ENCODE data around the gene EXTL2.

DNA sequence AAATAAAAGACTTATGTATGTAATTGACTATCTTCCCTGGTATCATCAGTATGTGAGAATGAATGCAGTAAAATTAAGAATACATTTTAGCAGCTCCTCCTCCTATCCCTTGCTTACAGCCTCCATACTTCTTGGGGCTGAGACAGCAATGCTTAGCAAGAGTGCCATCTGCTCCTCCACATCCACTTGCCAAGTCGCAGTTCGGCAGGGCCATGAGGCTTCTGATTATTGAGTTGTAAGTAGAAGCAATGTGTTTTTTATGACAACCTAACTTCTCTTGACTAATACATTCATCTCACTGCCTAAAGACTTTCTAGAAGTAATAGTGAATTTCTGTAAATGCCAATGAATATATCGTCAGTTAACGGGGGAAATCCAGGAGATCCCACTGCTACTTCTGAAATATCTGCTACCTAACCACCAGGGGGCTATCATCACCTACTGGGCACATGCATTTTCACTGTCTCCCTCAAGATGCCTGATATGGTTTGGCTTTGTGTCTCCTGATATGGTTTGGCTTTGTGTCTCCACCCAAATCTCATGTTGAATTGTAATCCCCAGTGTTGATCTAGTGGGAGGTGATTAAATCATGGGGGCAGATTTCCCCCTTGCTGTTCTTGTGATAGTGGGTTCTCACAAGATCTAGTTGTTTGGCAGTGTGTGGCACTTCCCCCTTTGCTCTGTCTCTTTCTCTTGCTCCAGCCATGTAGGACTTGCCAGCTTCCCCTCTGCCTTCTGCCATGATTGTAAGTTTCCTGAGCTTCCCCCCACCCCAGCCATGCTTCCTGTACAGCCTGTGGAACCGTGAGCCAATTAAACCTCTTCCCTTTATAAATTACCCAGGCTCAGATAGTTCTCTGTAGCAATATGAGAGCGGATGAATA is 59.6 kb downstream of the EXTL2 start:
- TF ChIP-seq, protein P1, sequence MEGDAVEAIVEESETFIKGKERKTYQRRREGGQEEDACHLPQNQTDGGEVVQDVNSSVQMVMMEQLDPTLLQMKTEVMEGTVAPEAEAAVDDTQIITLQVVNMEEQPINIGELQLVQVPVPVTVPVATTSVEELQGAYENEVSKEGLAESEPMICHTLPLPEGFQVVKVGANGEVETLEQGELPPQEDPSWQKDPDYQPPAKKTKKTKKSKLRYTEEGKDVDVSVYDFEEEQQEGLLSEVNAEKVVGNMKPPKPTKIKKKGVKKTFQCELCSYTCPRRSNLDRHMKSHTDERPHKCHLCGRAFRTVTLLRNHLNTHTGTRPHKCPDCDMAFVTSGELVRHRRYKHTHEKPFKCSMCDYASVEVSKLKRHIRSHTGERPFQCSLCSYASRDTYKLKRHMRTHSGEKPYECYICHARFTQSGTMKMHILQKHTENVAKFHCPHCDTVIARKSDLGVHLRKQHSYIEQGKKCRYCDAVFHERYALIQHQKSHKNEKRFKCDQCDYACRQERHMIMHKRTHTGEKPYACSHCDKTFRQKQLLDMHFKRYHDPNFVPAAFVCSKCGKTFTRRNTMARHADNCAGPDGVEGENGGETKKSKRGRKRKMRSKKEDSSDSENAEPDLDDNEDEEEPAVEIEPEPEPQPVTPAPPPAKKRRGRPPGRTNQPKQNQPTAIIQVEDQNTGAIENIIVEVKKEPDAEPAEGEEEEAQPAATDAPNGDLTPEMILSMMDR (IDR thresholded peaks at IDR 0.05), result peak; percentile 62
- no peak for TF ChIP-seq ZFX (IDR thresholded peaks at IDR 0.05; ENCODE audit: borderline replicate concordance)

All from 22Rv1 (cell line).